ENCODE measurements around the gene GABRP. TPM values are rescaled to one million over a fixed set of nuclear protein-coding genes. Genes with fewer than 3 reads are reported as not detected.

The GABRP gene
- total RNA-seq, 1 experiment from 2014 or later: not detected

GRCh38 chr5:170785416-170785815, 1.9 kb downstream of the GABRP start:
- Histone ChIP-seq H3K4me1 (ENCODE audit: control insufficient read depth, insufficient read depth, low read length) (no peaks in the 10 kb centered on the region), H3K27me3 (ENCODE audit: control insufficient read depth, insufficient read depth, low read length) (no peaks in the 10 kb centered on the region), H3K27ac (ENCODE audit: low read length) (no peak overlapping the region), H3K36me3 (ENCODE audit: control insufficient read depth, insufficient read depth, low read length) (no peaks in the 10 kb centered on the region), H3K9me3 (ENCODE audit: control insufficient read depth, insufficient read depth, low read depth, low read length) (no peaks in the 10 kb centered on the region), H3K4me3 (ENCODE audit: low read depth in 2 of 2, low read length in 2 of 2) (no peak overlapping the region)
- no TSS peak for BruUV-seq (replicated peaks)
- no peak for TF ChIP-seq POLR2AphosphoS5 (IDR thresholded peaks at IDR 0.05; ENCODE audit: low read depth, low read length)
- DNase-seq (ENCODE audit: low read depth, low spot score) (no peak), ATAC-seq (no peak)
- POLR2A ChIA-PET: no interaction called here
- CTCF ChIA-PET: no interaction called here
- in situ Hi-C loops (cut with HindIII; ENCODE audit: low pct_unique_long_range_greater_than_20kb, low sequenced_read_pairs): no loop called here
- intact Hi-C loops (cut with micrococcal nuclease; ENCODE audit: unreplicated experiment): no loop called here

GRCh38 chr5:170787216-170787615, 3.7 kb downstream of the GABRP start:
- no peaks in the 10 kb centered on the region for H3K9me3 ChIP-seq (ENCODE audit: control insufficient read depth, insufficient read depth, low read depth, low read length)
- DNase-seq (ENCODE audit: low read depth, low spot score): no peak
- ChIA-PET POLR2A (no interaction called here), CTCF (no interaction called here)
- ATAC-seq: no peak
- no peaks in the 10 kb centered on the region for H3K27me3 ChIP-seq (ENCODE audit: control insufficient read depth, insufficient read depth, low read length)
- no peaks in the 10 kb centered on the region for H3K36me3 ChIP-seq (ENCODE audit: control insufficient read depth, insufficient read depth, low read length)
- BruUV-seq (replicated peaks): no TSS peak
- H3K4me1 ChIP-seq (ENCODE audit: control insufficient read depth, insufficient read depth, low read length): no peaks in the 10 kb centered on the region
- intact Hi-C loops (cut with micrococcal nuclease; ENCODE audit: unreplicated experiment) (no loop called here), in situ Hi-C loops (cut with HindIII; ENCODE audit: low pct_unique_long_range_greater_than_20kb, low sequenced_read_pairs) (no loop called here)
- no peak overlapping the region for H3K4me3 ChIP-seq (ENCODE audit: low read depth in 2 of 2, low read length in 2 of 2)
- no peak for TF ChIP-seq CTCF (IDR thresholded peaks at IDR 0.05)
- TF ChIP-seq REST (IDR thresholded peaks at IDR 0.05; ENCODE audit: insufficient read depth in 1 of 2, low read depth in 2 of 2, low read length in 1 of 2): no peak
- no peak for TF ChIP-seq POLR2AphosphoS5 (IDR thresholded peaks at IDR 0.05; ENCODE audit: low read depth, low read length)
- no peak for TF ChIP-seq TCF7L2 (IDR thresholded peaks at IDR 0.05; ENCODE audit: low read depth, low read length)
- no peak for TF ChIP-seq SIN3A (IDR thresholded peaks at IDR 0.05; ENCODE audit: borderline replicate concordance, insufficient read depth, low read depth, low read length)
- no peak overlapping the region for H3K27ac ChIP-seq (ENCODE audit: low read length)

GRCh38 chr5:170788626-170789304, 5.2 kb downstream of the GABRP start:
- Histone ChIP-seq H3K27ac (ENCODE audit: low read length) (no peak overlapping the region), H3K4me3 (ENCODE audit: low read depth in 2 of 2, low read length in 2 of 2) (no peak overlapping the region), H3K27me3 (ENCODE audit: control insufficient read depth, insufficient read depth, low read length) (no peaks in the 10 kb centered on the region), H3K36me3 (ENCODE audit: control insufficient read depth, insufficient read depth, low read length) (no peaks in the 10 kb centered on the region), H3K9me3 (ENCODE audit: control insufficient read depth, insufficient read depth, low read depth, low read length) (no peaks in the 10 kb centered on the region), H3K4me1 (ENCODE audit: control insufficient read depth, insufficient read depth, low read length) (no peaks in the 10 kb centered on the region)
- no peak for DNase-seq (ENCODE audit: low read depth, low spot score)
- in situ Hi-C loops (cut with HindIII; ENCODE audit: low pct_unique_long_range_greater_than_20kb, low sequenced_read_pairs) (no loop called here), intact Hi-C loops (cut with micrococcal nuclease; ENCODE audit: unreplicated experiment) (no loop called here)
- TF ChIP-seq REST (IDR thresholded peaks at IDR 0.05; ENCODE audit: insufficient read depth in 1 of 2, low read depth in 2 of 2, low read length in 1 of 2) (no peak), TCF7L2 (IDR thresholded peaks at IDR 0.05; ENCODE audit: low read depth, low read length) (no peak), POLR2AphosphoS5 (IDR thresholded peaks at IDR 0.05; ENCODE audit: low read depth, low read length) (no peak), SIN3A (IDR thresholded peaks at IDR 0.05; ENCODE audit: borderline replicate concordance, insufficient read depth, low read depth, low read length) (no peak), CTCF (IDR thresholded peaks at IDR 0.05) (no peak)
- ChIA-PET CTCF (no interaction called here), POLR2A (no interaction called here)
- no peak for ATAC-seq
- no TSS peak for BruUV-seq (replicated peaks)

Measured in Panc1 (cell line).